Stimulated activated CD8-positive, alpha-beta memory T cell treated with anti-CD3 and anti-CD28 coated beads, Interleukin-7, amount 100 ng/mL, for 48 hours (primary cell): ENCODE results near the gene TLR7.

Source experiments
- DNase-seq, 2 donors: peaks; one replicate each; pipeline ENCODE4 v3.0.0-alpha.2; 2020; ENCODE audit warnings: low read depth in 1 of 2; ENCODE audit errors: extremely low read depth in 1 of 2

Gene TLR7

DNA sequence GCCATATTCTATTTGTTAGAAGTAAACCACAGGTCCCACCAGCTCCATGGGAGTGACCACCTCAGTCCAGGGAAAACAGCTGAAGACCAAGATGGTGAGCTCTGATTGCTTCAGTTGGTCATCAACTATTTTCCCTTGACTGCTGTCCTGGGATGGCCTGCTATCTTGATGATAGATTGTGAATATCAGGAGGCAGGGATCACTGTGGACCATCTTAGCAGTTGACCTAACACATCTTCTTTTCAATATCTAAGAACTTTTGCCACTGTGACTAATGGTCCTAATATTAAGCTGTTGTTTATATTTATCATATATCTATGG is 55.7 kb downstream of the TLR7 start:
- no peak for DNase-seq

DNA sequence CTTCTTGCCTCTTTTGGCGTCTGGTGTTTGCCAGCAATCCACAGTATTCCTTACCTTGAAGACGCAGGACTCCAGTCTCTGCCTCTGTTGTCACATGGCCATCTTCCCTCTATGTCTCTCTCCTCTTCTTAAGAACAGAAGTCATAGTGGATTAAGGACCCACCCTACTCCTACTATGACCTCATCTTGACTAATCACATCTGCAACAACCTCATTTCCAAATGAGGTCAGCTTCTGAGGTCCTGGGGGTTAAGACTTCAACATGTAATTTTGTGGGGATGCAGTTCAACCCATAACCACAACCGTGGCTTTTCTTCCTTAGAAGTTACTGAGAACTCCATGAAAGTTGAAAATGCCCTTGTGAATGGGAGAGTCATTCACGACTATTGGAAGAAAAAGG is 62.8 kb downstream of the TLR7 start:
- DNase-seq: no peak

DNA sequence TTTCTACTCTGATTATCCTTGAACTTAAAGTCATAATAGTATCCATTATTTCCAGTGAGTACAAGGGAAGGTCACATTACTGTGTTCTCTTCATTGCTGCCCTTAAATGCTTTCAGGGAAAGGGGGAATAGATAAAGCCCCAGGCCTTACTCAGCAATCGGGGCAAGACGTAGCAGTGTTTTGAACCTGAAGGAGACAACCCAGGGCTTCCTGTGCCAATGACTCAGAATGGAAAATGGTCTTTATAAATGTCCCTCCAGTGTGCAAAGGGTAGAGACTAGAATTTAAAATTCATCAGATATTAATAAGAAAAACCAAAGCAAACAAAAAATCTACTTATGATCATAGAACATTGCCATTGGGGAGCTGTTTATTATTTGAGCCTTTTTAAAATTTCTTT is 63.3 kb downstream of the TLR7 start:
- no peak for DNase-seq

DNA sequence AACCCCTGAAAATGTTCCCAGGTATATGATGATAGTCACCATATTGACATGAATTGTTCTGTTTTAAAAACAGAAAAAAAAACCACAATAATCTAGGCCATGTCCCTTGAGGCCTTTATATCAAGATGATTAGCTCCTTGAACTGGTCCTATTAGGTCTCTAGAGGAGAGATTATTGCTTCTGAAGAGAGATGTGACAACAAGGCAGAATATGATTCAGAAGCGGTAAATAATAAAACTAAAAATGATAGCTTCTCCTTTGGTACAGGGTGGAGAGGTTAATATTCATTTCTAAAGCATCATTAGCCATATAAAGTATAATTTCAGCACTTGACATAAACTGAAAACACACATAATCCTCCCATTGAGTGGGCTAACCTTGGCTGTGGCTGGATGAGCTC is 65.4 kb downstream of the TLR7 start:
- DNase-seq: no peak

DNA sequence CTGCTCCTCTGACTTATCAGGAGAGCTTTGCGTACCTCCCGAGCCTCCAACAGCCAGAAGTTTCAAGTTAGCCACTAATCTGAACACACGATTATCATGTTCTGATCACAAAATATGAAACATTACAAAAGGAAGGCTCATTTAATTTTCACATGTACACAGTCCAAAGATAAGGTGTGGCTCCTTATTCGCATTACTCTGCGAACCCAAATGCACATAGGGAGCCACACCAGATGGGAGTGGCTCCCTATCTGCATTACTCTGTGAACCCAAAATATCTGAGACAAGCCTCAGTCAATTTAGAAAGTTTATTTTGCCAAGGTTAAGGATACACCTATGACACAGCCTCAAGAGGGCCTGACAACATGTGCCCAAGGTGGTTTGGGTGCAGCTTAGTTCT is 68.0 kb downstream of the TLR7 start:
- DNase-seq: no peak

DNA sequence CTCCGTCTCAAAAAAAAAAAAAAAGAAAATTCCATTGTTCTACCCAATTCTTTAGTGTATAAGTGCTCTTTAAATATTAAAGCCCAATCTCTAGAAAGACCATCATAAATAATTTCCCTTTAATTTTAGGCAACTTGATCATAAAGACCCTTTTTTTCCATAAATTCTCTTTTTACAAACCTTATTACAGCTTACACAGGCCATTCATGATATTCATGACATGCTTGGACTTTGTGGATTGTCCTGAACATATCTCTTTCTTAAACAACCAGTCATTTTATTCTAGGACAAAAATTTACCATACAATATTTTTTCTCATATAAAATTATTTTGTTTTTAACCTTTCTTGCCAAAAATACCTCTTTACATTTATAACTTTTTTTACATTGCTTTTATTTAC is 70.1 kb downstream of the TLR7 start:
- no peak for DNase-seq
